NB4 (cell line): ENCODE results near the gene ITPKA.

Experiments
- CTCF ChIP-seq: IDR thresholded peaks from one replicate; pipeline ENCODE4 v1.5.1; 2012; ENCODE audit warnings: low read depth, low read length
- MAX ChIP-seq: IDR thresholded peaks from 2 replicates; pipeline ENCODE4 v1.6.1; 2011; ENCODE audit warnings: low read depth, low read length
- MYC ChIP-seq: IDR thresholded peaks from 2 replicates; pipeline ENCODE4 v1.6.1; 2011; ENCODE audit warnings: low read depth, low read length
- POLR2A ChIP-seq: IDR thresholded peaks from 2 replicates; pipeline ENCODE4 v1.6.1; 2011; ENCODE audit warnings: mild to moderate bottlenecking; ENCODE audit not compliant: insufficient read length; ENCODE audit errors: extremely low read depth

GRCh38 chr15:41445399-41445798, 48.3 kb upstream of the ITPKA start:
- TF ChIP-seq CTCF (no peak), MYC (no peak), POLR2A (no peak), MAX (no peak)
